PC-9 (cell line): ENCODE measurements around the gene PAK6.

Source experiments
- CTCF ChIP-seq: fragments of 200-600 bp; sonication (generic); conservative IDR thresholded peaks from 2 replicates; pipeline ENCODE4 v1.6.1; 2017; ENCODE audit warnings: mixed run types, antibody characterized with exemption, mild to moderate bottlenecking, moderate library complexity
- EZH2 ChIP-seq: fragments of 200-600 bp; sonication (generic); IDR thresholded peaks from 2 replicates; pipeline ENCODE4 v1.8.0; 2017; ENCODE audit warnings: antibody characterized with exemption, low read depth

GRCh38 chr15:40232625-40233070 is 6.2 kb upstream of the PAK6 start:
- no peak for TF ChIP-seq CTCF
- no peak for TF ChIP-seq EZH2
